CD4-positive, alpha-beta T cell treated with Interleukin-6 at 100 ng/mL for 8 hours (primary cell): ENCODE results near the gene MAFB.

Experiments
- DNase-seq: peaks from one replicate; pipeline ENCODE4 v3.0.0-alpha.2; 2020; ENCODE audit warnings: mixed read lengths, low spot score

The MAFB gene

DNA sequence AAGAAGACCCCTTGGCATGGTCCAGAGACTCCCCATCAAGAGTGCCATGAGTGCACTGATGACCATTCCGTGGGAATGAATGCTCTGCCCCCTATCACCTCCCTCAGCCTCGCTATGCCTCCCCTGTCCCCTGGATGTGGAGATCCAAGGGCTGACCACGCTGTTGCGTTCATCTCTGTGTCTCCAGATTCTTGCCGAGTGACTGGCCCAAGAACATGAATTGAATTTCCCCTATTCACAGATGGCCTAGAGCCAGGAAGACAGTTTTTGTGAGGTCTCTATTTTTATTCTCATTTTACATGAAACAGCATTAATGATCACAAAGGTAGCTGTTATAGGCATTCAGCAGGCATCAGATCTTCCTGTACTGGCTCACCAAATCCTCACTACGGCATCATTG lies 33.6 kb downstream of the MAFB start:
- DNase-seq = no peak

DNA sequence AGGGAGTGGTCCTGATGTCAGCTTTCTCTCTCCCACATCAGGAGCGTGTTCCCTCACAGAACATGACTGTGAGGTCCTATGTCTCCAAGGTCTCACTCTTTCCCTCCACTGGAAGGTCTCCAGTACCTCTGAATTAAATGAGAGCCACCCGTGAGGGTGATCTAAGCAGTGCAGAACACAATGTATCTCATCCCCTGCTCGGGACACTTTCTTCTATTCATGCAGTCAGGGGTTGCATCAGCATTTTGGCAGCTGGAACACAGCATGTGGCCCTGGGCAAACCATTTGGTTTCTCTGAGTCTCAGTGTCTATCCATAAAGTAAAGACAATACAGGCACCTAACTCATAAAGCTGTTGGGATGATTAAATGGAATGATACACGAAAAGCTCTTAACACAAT lies 34.2 kb downstream of the MAFB start:
- DNase-seq = no peak

DNA sequence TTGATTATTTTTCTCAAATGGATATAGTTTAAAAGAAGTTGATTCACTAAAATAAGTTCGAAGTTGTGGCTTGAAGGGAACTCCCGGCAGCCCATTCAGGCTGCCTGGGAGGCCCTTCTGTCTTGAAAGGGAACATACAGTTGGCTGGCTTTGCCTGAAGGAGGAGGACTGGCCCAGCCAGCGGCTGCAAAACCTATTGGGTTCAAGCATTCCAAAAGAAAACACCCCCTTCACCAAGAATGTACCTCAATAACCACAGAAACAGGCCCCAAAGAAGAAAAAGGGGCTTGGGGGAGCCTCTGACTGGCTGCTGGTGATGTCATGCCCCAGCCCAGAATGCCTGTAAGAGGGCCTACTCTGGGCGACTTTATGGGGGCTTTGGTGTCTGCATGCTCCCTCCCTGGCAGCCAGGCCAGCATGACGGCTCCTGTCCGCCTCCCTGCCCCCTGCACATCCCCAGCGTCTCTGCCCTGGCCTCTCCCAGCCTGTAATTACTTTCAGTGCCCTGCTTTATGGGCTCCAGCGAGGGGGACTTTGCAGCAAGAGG lies 36.5 kb downstream of the MAFB start:
- DNase-seq = no peak

DNA sequence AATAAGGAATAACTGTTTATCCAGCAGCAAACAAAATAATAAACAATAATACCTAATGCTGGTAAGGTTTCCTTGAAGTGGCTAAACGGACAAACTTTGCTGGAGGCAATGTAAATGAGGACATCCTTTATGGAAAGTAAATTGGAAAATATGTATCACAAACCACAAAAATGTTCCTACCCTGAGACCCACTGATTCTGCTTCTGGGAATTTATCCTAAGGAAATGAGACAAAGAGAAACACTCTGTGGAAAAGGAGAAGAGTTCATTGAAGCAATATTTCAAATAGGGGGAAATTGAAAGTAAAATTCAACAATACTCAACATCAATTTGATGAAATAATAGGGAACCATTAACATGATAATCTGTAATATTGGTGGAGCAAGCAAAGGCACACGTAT lies 37.9 kb downstream of the MAFB start:
- DNase-seq = no peak

DNA sequence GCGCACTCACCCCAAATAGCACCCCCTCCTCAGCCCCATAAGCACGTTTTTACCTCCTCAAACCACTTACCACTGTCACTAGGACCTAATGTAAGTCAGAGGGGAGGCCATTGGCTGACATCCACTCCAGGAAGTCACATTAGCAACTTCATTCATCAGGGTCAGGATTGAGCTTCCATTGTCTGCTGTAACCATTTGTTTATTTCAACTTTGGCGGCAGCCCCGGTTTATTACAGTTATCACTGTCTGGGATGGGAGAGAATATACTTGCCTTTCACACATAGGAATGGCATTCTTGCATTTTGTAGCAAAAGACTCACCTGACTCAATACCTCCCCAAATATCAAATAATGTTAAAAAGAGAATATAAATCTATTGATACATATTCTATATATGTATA lies 38.3 kb downstream of the MAFB start:
- no peak for DNase-seq

DNA sequence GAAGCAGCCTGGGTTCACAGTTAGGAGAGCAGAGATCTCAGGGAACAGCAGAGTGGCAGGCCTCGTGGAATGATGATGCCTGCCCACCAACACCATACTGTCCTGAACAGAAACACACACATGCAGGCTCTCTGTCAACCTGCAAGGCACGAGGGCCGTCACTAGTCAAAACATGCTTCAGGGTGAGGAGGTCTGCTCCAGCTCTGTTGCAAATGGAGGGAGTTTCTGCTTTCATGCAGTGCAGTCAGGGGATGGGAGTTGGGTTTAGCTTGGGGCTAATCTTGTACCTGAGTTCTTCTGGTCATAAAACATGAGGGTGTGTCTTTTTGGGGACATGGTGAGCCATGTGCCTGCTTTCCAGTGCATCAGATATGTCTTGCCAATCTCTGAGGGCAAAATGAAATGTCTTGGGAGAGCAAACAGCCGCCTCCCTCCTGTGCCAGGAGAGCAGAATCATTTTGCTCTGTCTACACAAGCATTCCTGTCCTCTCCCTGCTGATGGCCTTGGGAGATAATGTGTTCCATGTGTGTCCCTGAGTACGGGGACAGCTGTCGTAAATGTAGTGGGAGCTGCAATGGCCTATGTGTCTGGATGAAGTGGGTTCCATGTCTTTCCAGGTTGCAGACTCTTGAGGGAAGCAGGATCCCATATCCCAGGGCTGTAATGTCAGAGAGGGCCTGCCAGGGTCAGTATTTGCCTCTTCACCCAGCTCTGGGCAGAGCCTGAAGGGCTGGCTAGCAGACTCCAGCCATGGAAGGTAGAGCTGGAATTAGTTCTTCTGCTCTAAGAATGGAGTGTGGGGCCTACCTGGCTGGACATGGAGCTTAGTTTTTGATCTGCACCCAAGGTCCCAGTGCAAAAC lies 40.6 kb downstream of the MAFB start:
- DNase-seq = no peak

DNA sequence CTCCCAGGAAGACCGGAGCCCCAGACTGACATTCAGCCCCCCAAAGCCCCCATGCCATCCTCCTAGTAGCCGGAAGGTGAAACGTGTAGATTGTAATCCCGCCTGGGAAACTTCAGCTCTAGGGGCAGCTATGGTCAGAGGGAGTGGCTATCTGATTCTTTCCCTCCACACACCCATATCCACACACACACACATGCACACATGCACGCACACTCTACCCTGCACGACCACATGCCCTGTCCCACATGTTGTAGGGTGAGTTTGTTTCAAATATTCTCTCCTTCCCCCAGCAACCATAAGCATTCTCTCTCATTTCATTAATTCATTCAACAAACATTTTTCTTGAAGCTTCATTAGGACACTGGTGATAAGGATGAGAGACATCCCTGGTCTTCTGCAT lies 42.2 kb downstream of the MAFB start:
- no peak for DNase-seq

DNA sequence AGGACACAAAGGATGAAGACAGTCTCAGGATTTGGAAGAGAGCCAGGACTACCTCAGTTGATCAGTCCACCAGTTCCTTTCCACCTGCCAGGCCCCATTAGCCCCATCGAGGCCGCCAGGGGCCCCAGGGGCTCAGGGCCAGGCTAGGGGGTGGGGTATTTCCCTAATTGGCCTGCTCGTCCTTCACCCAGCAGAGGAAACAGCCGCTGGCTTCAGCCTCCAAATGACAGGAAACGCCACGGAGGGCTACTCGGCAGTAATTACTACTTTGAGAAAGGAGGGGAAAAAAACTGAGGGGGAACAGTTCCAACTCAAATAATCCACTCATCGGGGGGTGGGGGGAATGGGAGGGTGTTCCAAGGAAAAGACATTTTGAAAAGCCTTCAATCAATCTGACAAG lies 42.7 kb downstream of the MAFB start:
- no peak for DNase-seq

DNA sequence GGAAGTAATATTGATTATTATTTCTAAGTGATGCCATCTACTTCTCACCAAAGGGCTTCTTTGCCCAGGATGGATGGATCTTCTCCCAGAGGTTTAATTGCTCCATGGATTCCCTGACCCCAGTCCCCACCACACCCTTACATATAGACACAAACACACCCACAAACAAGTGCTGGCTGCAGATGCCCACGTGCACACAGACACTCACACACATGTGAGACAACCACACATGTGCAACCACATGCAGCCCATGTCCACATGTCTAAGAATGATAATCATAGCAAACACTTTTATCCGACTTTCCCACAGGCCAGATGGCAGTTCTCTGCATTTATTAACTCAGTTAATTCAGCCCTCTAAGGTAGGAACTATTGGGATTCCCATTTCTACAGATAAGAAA lies 44.2 kb downstream of the MAFB start:
- no peak for DNase-seq

DNA sequence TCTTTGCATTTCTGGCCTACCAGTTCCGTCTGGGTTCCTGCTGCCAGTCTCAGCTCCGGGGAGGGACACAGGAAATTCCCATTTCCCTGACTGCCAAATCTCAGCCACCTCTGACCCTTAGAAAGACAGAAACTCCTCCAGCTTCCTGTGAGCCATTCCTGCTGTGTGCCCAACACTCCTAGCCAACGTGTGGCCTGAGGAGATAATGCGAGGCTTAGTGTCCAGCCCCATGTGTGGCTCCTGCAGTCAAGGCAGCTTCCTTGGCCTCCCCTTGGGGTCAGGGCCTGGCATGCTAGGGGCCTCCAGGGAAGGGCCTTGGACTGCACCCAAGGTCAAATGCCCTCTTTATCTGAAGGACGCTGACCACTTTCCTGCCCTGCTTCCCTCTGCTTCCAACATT lies 45.1 kb downstream of the MAFB start:
- DNase-seq = no peak

DNA sequence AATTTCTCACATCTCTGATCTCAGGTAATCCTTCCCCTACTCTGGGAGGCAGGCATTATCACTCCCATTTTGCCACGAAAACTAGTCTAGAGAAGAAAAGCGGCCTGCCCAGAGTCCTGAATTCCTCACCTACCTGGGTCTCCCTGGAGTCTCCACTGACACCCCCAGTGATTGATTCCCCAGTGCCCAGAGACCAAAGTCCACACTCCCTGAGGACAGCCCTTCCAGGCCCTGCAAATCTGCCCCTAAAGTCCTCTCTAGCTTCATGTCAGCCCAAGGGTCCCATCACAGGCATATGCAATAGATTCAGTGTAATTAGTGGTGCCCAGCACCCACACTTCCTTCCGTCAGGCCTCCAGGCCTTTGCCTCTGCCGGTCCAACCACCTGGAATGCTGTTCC lies 47.2 kb downstream of the MAFB start:
- no peak for DNase-seq

DNA sequence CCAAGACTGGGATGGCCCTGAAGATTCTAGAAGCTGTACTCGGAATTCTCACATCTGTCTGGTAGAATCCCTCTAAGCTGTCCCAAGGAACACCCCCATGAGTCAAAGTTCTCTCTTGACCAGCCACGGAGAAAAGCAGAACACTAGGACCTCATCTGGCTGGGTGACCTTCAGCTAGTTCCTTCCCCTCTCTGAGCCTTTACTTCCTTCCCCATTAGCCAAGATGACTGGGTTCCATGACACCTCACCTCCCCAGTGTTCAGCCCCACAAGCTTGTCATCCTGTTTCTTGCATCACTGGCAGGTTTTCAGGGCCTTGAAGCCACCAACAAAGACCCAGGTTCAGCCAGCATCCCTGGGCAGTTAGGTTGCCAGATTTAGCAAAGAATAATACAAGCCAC lies 47.8 kb downstream of the MAFB start:
- no peak for DNase-seq

DNA sequence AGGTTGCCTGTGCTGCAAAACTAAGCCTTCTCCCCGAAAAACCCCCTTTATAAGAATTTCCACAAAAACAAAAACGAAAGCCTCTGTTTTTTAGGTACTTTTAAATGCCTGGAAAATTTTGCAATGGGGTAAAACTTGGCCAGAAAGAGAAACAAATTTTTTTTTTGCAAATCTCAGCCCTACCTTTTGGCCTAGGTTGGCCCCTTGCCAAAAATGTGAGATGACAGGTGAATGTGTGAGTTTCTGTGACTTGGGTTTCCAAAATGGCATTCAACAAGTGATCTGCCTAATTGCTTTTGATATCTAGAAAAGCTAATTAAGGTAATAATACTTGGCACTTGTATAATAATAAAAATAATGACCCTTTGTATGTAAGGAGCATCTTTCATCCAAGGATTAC lies 48.4 kb downstream of the MAFB start:
- no peak for DNase-seq

DNA sequence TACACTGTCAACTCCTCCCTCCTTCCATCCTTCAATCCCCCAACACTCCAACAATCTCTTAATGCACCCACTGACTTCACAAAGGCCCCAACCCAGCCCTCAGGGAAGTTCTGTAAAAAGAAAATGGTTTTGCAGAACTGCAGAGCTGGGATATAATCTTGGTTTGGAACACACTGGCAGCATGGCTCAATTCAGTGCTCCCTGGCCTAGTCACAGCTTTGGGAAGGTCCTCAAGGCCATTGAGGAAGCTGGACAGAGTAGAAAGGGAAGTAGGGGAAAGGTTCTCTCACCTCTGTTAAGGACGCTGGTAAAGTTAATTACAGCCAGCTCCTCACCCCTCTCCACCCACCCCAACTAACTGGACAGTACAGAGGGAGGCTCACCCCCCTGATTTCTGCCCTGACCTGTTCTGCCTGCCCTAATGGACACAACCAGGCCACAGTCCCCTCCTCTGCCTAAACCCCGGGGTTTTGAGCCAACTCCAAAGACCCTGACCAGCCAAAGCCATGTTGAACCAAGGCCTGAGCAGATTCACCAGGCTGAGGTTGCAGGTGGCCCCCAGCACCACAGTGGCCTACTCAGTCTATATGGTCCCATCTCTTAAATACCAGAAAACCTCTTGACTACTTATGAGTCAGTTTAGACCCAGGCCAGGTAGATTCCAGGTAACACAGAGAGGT lies 49.2 kb downstream of the MAFB start:
- DNase-seq = no peak

DNA sequence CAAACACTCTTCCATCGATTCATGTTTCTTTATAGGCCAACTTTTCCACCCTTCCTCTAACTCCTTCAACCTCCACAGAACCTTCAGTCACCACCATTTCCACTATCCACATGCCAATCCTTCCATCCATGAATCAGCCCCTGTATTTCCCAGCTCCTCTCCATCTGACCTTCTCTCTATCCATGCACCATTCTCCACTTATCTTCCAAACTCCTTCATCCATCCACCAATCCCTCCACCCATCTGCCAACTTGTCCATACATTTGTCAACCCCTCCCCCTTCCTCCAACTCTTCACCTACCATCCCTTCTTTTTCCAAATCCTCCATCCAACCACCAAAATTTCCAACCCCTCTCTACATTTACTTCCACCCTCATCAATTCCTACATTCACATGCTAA lies 49.9 kb downstream of the MAFB start:
- no peak for DNase-seq

DNA sequence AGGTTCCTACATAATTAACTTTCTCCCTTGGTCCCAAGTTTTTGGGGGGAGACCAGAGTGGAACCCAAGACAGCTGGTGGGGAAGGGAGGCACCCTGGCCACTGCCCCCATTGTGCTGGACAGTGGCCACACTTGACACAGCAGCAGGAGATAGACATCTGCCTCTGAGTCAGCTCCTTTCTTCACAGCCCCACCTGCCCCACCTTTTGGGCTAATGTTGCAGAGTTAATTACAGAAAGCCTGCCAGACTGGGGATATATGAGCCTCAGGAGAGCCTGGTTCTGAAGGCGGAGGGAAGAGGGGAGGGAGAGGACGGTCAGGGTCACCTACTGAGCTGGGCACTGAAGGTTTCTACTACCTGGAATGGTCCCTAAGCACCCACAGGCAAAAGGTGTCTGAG lies 50.6 kb downstream of the MAFB start:
- DNase-seq = no peak

DNA sequence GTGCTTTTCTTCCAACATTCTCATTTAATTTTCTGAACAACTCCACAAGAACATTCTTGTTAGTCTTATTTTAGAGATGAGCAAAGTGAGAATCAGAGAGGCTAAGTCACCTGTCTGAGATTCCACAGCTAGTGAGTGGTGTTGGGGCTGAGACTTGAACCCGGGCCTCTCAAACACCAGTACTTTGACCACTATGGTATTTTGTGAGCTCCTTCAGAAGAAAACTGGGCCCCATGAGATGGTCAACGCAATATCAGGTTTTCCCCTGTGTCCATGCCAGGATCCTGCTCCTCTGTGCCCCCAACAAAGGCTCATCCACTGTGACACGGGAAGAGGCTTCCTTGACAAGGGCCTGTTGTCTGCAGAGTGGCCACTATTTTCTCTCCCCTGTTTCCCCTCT lies 51.9 kb downstream of the MAFB start:
- no peak for DNase-seq

DNA sequence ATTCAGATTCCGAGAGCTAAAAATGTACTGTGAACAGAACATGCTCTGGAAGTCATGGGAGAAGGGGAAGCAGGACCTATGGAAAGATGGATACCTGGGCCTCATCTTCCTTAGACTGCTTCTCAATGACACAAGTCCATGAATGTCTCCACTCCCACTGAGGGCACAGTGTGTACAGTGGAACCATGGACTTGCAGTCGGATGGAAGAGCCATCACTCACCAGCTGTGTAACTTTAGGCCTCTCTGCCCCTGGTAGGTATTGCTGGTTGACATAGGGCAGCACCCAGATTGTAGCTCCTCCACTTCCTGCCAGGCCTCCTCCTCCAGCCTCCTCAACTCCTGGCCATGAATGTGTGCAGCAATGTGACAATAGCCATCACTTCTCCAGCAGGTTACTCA lies 52.5 kb downstream of the MAFB start:
- no peak for DNase-seq

DNA sequence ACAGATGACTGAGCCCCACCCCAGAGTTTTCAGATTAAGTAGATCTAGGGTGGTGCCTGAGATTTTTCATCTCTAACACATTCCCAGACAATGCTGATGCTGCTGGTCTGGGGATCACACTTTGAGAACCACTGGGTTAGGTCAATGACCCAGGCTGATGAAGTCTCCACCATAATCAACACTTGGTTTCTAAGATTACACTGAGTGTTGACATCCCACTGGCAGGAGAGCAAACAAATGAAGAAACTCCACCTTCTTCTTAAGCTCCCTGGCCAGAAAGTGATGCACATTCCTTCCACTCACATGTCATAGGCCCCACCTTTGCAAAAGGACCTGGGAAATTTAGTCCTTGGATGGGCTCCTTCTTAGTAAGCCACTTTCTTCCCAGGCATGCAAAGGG lies 53.1 kb downstream of the MAFB start:
- DNase-seq = no peak
